ENCODE data around the gene MFN1.
"Not testable (repeated sequence)": the region's sequence is repeated elsewhere in the genome, so short reads cannot be mapped to it uniquely, and the experiment has no call there.

Gene MFN1

GRCh38 chr3:179347345-179348194 is at the start of gene MFN1:
TSS of gene MFN1 (plus strand) at chr3:179347709. CDS start at chr3:179348852, 1,143 bp downstream.
- Histone ChIP-seq H3K27me3 (replicated peaks; ENCODE audit: control insufficient read depth, insufficient read depth, low read length) (no peaks in the 10 kb centered on the region), H3K9ac (ENCODE audit: low read length) (peak within 1 kb of the TSS; percentile 92), H3K4me1 (ENCODE audit: control insufficient read depth, insufficient read depth, low read length) (peaks cover 15% of the 10 kb centered on the region), H3K36me3 (ENCODE audit: control insufficient read depth, insufficient read depth, low read length, severe bottlenecking) (peaks cover 23% of the 10 kb centered on the region), H3K9me3 (ENCODE audit: control insufficient read depth, low read length) (no peaks in the 10 kb centered on the region), H3K4me3 (ENCODE audit: low read length) (peak within 1 kb of the TSS; percentile 98)
- peak; percentile 98 for DNase-seq (ENCODE audit: low read depth)

- Histone ChIP-seq H3K36me3 (ENCODE audit: control insufficient read depth, insufficient read depth, low read length, severe bottlenecking) (no peaks in the 10 kb centered on the region), H3K27me3 (replicated peaks; ENCODE audit: control insufficient read depth, insufficient read depth, low read length) (peaks cover 17% of the 10 kb centered on the region), H3K9me3 (ENCODE audit: control insufficient read depth, low read length) (no peaks in the 10 kb centered on the region), H3K9ac (ENCODE audit: low read length) (no peak overlapping the region), H3K4me3 (ENCODE audit: low read length) (no peak overlapping the region), H3K4me1 (ENCODE audit: control insufficient read depth, insufficient read depth, low read length) (no peaks in the 10 kb centered on the region)
- DNase-seq (ENCODE audit: low read depth), result no peak
Measured at GRCh38 chr3:179297971-179298725, 49.4 kb upstream of the MFN1 start.

- Histone ChIP-seq H3K27me3 (replicated peaks; ENCODE audit: control insufficient read depth, insufficient read depth, low read length) (peaks cover 14% of the 10 kb centered on the region), H3K4me3 (ENCODE audit: low read length) (no peak overlapping the region), H3K9ac (ENCODE audit: low read length) (no peak overlapping the region), H3K9me3 (ENCODE audit: control insufficient read depth, low read length) (no peaks in the 10 kb centered on the region), H3K4me1 (ENCODE audit: control insufficient read depth, insufficient read depth, low read length) (no peaks in the 10 kb centered on the region), H3K36me3 (ENCODE audit: control insufficient read depth, insufficient read depth, low read length, severe bottlenecking) (no peaks in the 10 kb centered on the region)
- DNase-seq (ENCODE audit: low read depth), result no peak
Measured at GRCh38 chr3:179299316-179299715, 48.2 kb upstream of the MFN1 start.

GRCh38 chr3:179299999-179300613 is 47.4 kb upstream of the MFN1 start:
- Histone ChIP-seq H3K4me3 (ENCODE audit: low read length) (no peak overlapping the region), H3K9me3 (ENCODE audit: control insufficient read depth, low read length) (no peaks in the 10 kb centered on the region), H3K27me3 (replicated peaks; ENCODE audit: control insufficient read depth, insufficient read depth, low read length) (peaks cover 8% of the 10 kb centered on the region), H3K36me3 (ENCODE audit: control insufficient read depth, insufficient read depth, low read length, severe bottlenecking) (no peaks in the 10 kb centered on the region), H3K9ac (ENCODE audit: low read length) (no peak overlapping the region), H3K4me1 (ENCODE audit: control insufficient read depth, insufficient read depth, low read length) (no peaks in the 10 kb centered on the region)
- DNase-seq (ENCODE audit: low read depth), result no peak

DNA sequence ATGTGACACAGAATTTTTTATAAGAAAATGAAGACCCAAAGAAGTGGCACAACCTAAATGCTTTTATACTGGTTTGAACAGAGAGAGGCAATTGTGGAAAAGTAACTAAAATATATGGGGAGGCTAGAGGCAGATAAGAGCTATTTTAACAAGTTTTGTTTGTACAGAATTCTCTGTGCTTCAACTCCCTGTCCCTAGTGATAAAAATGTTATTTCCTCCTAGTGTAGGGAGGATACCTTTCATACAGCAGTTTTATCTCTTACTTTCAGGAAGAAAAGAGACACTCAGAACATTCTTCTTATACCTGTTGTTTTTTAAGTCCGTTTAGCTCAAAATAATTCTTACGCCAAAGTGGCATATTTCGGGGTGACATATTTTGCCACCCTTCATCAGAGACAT is 45.9 kb upstream of the MFN1 start:
- no peaks in the 10 kb centered on the region for H3K9me3 ChIP-seq (ENCODE audit: control insufficient read depth, low read length)
- peaks cover 5% of the 10 kb centered on the region for H3K27me3 ChIP-seq (replicated peaks; ENCODE audit: control insufficient read depth, insufficient read depth, low read length)
- no peak for DNase-seq (ENCODE audit: low read depth)
- no peaks in the 10 kb centered on the region for H3K4me1 ChIP-seq (ENCODE audit: control insufficient read depth, insufficient read depth, low read length)
- H3K36me3 ChIP-seq (ENCODE audit: control insufficient read depth, insufficient read depth, low read length, severe bottlenecking), result no peaks in the 10 kb centered on the region
- H3K9ac ChIP-seq (ENCODE audit: low read length), result no peak overlapping the region
- no peak overlapping the region for H3K4me3 ChIP-seq (ENCODE audit: low read length)

GRCh38 chr3:179302111-179302510 is 45.4 kb upstream of the MFN1 start:
- Histone ChIP-seq H3K4me3 (ENCODE audit: low read length) (no peak overlapping the region), H3K9me3 (ENCODE audit: control insufficient read depth, low read length) (no peaks in the 10 kb centered on the region), H3K36me3 (ENCODE audit: control insufficient read depth, insufficient read depth, low read length, severe bottlenecking) (no peaks in the 10 kb centered on the region), H3K27me3 (replicated peaks; ENCODE audit: control insufficient read depth, insufficient read depth, low read length) (peaks cover 2% of the 10 kb centered on the region), H3K9ac (ENCODE audit: low read length) (no peak overlapping the region), H3K4me1 (ENCODE audit: control insufficient read depth, insufficient read depth, low read length) (no peaks in the 10 kb centered on the region)
- no peak for DNase-seq (ENCODE audit: low read depth)

GRCh38 chr3:179304605-179305004 is 42.9 kb upstream of the MFN1 start:
- Histone ChIP-seq H3K4me1 (ENCODE audit: control insufficient read depth, insufficient read depth, low read length) (no peaks in the 10 kb centered on the region), H3K27me3 (replicated peaks; ENCODE audit: control insufficient read depth, insufficient read depth, low read length) (no peaks in the 10 kb centered on the region)

DNA sequence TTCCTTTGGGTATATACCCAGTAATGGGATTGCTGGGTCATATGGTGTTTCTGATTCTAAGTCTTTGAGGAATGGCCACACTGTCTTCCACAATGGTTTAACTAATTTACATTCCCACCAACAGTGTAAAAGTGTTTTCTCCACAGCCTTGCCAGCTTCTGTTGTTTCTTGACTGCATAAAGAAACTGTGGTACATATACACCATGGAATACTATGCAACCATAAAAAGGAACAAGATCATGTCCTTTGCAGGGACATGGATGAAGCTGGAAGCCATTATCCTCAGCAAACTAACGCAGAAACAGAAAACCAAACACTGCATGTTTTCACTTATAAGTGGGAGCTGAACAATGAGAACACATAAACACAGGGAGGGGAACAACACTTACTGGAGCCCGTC is 40.1 kb upstream of the MFN1 start:
- not testable (repeated sequence) for H3K36me3 ChIP-seq (ENCODE audit: control insufficient read depth, insufficient read depth, low read length, severe bottlenecking); H3K9ac ChIP-seq (ENCODE audit: low read length); H3K4me3 ChIP-seq (ENCODE audit: low read length); H3K4me1 ChIP-seq (ENCODE audit: control insufficient read depth, insufficient read depth, low read length); H3K27me3 ChIP-seq (replicated peaks; ENCODE audit: control insufficient read depth, insufficient read depth, low read length); DNase-seq (ENCODE audit: low read depth); H3K9me3 ChIP-seq (ENCODE audit: control insufficient read depth, low read length)

More at GRCh38 chr3:179304605-179305004, 42.9 kb upstream of the MFN1 start:
- Histone ChIP-seq H3K9me3 (ENCODE audit: control insufficient read depth, low read length) (no peaks in the 10 kb centered on the region), H3K9ac (ENCODE audit: low read length) (no peak overlapping the region), H3K36me3 (ENCODE audit: control insufficient read depth, insufficient read depth, low read length, severe bottlenecking) (no peaks in the 10 kb centered on the region), H3K4me3 (ENCODE audit: low read length) (no peak overlapping the region)
- peak; percentile 8 for DNase-seq (ENCODE audit: low read depth)

DNA sequence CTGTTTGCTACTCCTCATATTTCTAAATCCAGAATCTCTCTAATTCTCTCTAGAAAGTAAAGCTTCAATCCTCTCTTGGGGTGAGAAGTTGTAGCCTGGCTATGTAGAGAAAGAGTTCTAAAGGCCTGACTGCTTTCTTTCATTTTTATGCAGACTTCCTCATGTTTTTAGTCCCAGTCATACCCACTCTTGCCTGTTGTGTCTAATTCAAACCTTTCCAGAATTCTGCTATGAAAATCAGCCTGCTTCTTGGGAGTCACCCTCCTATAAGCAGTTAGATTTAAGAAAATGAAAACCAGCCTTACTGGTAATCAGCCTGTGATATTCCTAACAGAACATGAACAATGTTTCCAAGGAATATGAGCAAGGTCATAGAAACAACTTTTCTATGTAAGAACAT is 39.5 kb upstream of the MFN1 start:
- no peaks in the 10 kb centered on the region for H3K36me3 ChIP-seq (ENCODE audit: control insufficient read depth, insufficient read depth, low read length, severe bottlenecking)
- no peaks in the 10 kb centered on the region for H3K27me3 ChIP-seq (replicated peaks; ENCODE audit: control insufficient read depth, insufficient read depth, low read length)
- DNase-seq (ENCODE audit: low read depth), result peak; percentile 53
- no peak overlapping the region for H3K4me3 ChIP-seq (ENCODE audit: low read length)
- H3K9ac ChIP-seq (ENCODE audit: low read length), result no peak overlapping the region
- no peaks in the 10 kb centered on the region for H3K9me3 ChIP-seq (ENCODE audit: control insufficient read depth, low read length)
- H3K4me1 ChIP-seq (ENCODE audit: control insufficient read depth, insufficient read depth, low read length), result no peaks in the 10 kb centered on the region

GRCh38 chr3:179309225-179310078 is 38.1 kb upstream of the MFN1 start:
- no peaks in the 10 kb centered on the region for H3K27me3 ChIP-seq (replicated peaks; ENCODE audit: control insufficient read depth, insufficient read depth, low read length)
- no peak overlapping the region for H3K4me3 ChIP-seq (ENCODE audit: low read length)
- no peaks in the 10 kb centered on the region for H3K9me3 ChIP-seq (ENCODE audit: control insufficient read depth, low read length)
- H3K9ac ChIP-seq (ENCODE audit: low read length), result no peak overlapping the region
- no peaks in the 10 kb centered on the region for H3K4me1 ChIP-seq (ENCODE audit: control insufficient read depth, insufficient read depth, low read length)
- H3K36me3 ChIP-seq (ENCODE audit: control insufficient read depth, insufficient read depth, low read length, severe bottlenecking), result no peaks in the 10 kb centered on the region
- no peak for DNase-seq (ENCODE audit: low read depth)

Data from adipocyte (in vitro differentiated cells).